BJ (cell line): Measurements from ENCODE around the gene DDAH2. TPM values are rescaled to one million over a fixed set of nuclear protein-coding genes. Genes with fewer than 3 reads are reported as not detected.

Experiments
- CTCF ChIA-PET: fragments of 350-600 bp; formaldehyde crosslinking; extraction: SDS; loops from one replicate; lab custom pipeline; 2021; ENCODE audit warnings: antibody characterized with exemption, inconsistent platforms; lab: Yijun Ruan, JAX
- POLR2A ChIA-PET: fragments of 300-600 bp; sonication (Branson Sonifier 250); formaldehyde crosslinking; extraction: SDS; loops from one replicate; lab custom pipeline; 2021; ENCODE audit warnings: antibody characterized with exemption; lab: Charles Lee
- DNase-seq: peaks from one replicate; pipeline ENCODE4 v3.0.0-alpha.2; 2011; ENCODE audit warnings: low read depth
- H3K27me3 ChIP-seq: 2 replicates; pipeline ENCODE4 v1.6.0; 2011; ENCODE audit warnings: low read length; ENCODE audit not compliant: control insufficient read depth, insufficient read depth
- H3K36me3 ChIP-seq: 2 replicates; pipeline ENCODE4 v1.5.1; 2011; ENCODE audit warnings: low read length; ENCODE audit not compliant: control insufficient read depth, insufficient read depth
- H3K4me3 ChIP-seq: 2 replicates; pipeline ENCODE4 v1.5.1; 2011; ENCODE audit warnings: low read depth, mild to moderate bottlenecking, control low read depth, low read length
- CTCF ChIP-seq: IDR thresholded peaks from 2 replicates; pipeline ENCODE4 v1.5.1; 2011; ENCODE audit warnings: low read depth, mild to moderate bottlenecking, control low read depth, inconsistent platforms, low read length, moderate library complexity; ENCODE audit not compliant: insufficient read depth
- polyA plus RNA-seq: library from polyadenylated mRNA; depleted of rRNA; stranded (reverse); fragments of >200 nt; gene quantifications from 2 replicates; pipeline ENCODE4 v1.2.3, GENCODE V29; 2011

The DDAH2 gene
- polyA plus RNA-seq, 1 experiment: 69.5 TPM

GRCh38 chr6:31730631-31731086 is 1.6 kb upstream of the DDAH2 start:
- peaks cover 26% of the 10 kb centered on the region for H3K36me3 ChIP-seq
- peak overlapping the region; percentile 88 for H3K4me3 ChIP-seq
- no peak for TF ChIP-seq CTCF
- ChIA-PET CTCF (interaction anchor here (0.6 to 4.6 kb wide), 11 partner anchors 7 to 232 kb away, joined by 3 to 28 read pairs (median 5); partner anchors contain the start of genes LSM2 and LY6G6D), POLR2A (interaction anchor here (0.9 kb wide), 1 partner anchor 33 kb away, joined by 3 read pairs; no protein-coding TSS in a partner anchor)
- no peak for DNase-seq
- H3K27me3 ChIP-seq: no peaks in the 10 kb centered on the region

- CTCF ChIA-PET: interaction anchor here (0.6 to 4.6 kb wide), 17 partner anchors 8 to 141 kb away, joined by 3 to 28 read pairs (median 5); partner anchors contain the start of genes LSM2, LY6G6C, LY6G6D and MSH5
- POLR2A ChIA-PET: interaction anchor here (0.5 to 0.9 kb wide), 3 partner anchors 8 to 244 kb away, joined by 3 to 6 read pairs (median 4); no protein-coding TSS in a partner anchor
- peak; percentile 21; the same call in 1 of the 2 replicates for TF ChIP-seq CTCF
- Histone ChIP-seq H3K36me3 (peaks cover 26% of the 10 kb centered on the region), H3K4me3 (peak overlapping the region; percentile 88), H3K27me3 (no peaks in the 10 kb centered on the region)
- DNase-seq: peak; percentile 53
These were observed 1.0 kb upstream of the DDAH2 start for GRCh38 chr6:31729979-31730630.

GRCh38 chr6:31729515-31729978 is 448 bp upstream of the DDAH2 start:
- Histone ChIP-seq H3K4me3 (peak overlapping the region; percentile 88), H3K27me3 (no peaks in the 10 kb centered on the region), H3K36me3 (peaks cover 26% of the 10 kb centered on the region)
- no peak for TF ChIP-seq CTCF
- CTCF ChIA-PET: interaction anchor here (0.6 to 4.6 kb wide), 16 partner anchors 8 to 141 kb away, joined by 3 to 28 read pairs (median 6); partner anchors contain the start of genes LY6G6C, LY6G6D, MSH5 and VARS1
- POLR2A ChIA-PET: interaction anchor here (0.5 to 0.9 kb wide), 3 partner anchors 8 to 244 kb away, joined by 3 to 6 read pairs (median 4); partner anchors contain the start of gene MSH5
- DNase-seq: peak; percentile 58

- DNase-seq: no peak
- Histone ChIP-seq H3K27me3 (no peaks in the 10 kb centered on the region), H3K36me3 (peaks cover 17% of the 10 kb centered on the region), H3K4me3 (peak overlapping the region; percentile 88)
- CTCF ChIA-PET: interaction anchor here (0.6 to 4.6 kb wide), 3 partner anchors 7 to 102 kb away, joined by 3 to 28 read pairs (median 8); partner anchors contain the start of gene LY6G6C
- TF ChIP-seq CTCF: no peak
- POLR2A ChIA-PET: no interaction called here
These were observed 1.1 kb downstream of the DDAH2 start for GRCh38 chr6:31727717-31728671.
